Measurements from ENCODE around the gene CPA5. TPM values are rescaled to one million over a fixed set of nuclear protein-coding genes. Genes with fewer than 3 reads are reported as not detected.

CPA5 gene
- total RNA-seq, 2 donors from 2014 or later, result not detected

GRCh38 chr7:130381468-130382312 lies 37.1 kb downstream of the CPA5 start:
- H3K36me3 ChIP-seq, result no peaks in the 10 kb centered on the region
- H3K4me3 ChIP-seq, result no peak overlapping the region
- H3K27ac ChIP-seq, result no peak overlapping the region
- no peaks in the 10 kb centered on the region for H3K9me3 ChIP-seq
- DNase-seq (ENCODE audit: low spot score) (no peak), ATAC-seq (ENCODE audit: insufficient number of reproducible peaks, low FRiP score, low read depth) (no peak)
- no peaks in the 10 kb centered on the region for H3K27me3 ChIP-seq (replicated peaks; ENCODE audit: insufficient read depth)
- H3K4me1 ChIP-seq (ENCODE audit: control insufficient read depth in 1 of 2, low read depth in 2 of 2), result peaks cover 8 to 16% of the 10 kb centered on the region in 2 donors
- TF ChIP-seq CTCF (IDR thresholded peaks at IDR 0.05), result no peak

GRCh38 chr7:130383187-130383980 lies 38.8 kb downstream of the CPA5 start:
- ATAC-seq (ENCODE audit: insufficient number of reproducible peaks, low FRiP score, low read depth) (no peak), DNase-seq (ENCODE audit: low spot score) (no peak)
- Histone ChIP-seq H3K27me3 (replicated peaks; ENCODE audit: insufficient read depth) (no peaks in the 10 kb centered on the region), H3K4me1 (ENCODE audit: control insufficient read depth in 1 of 2, low read depth in 2 of 2) (peaks cover 8 to 16% of the 10 kb centered on the region in 2 donors), H3K27ac (no peak overlapping the region), H3K36me3 (no peaks in the 10 kb centered on the region), H3K4me3 (no peak overlapping the region), H3K9me3 (no peaks in the 10 kb centered on the region)
- TF ChIP-seq CTCF (IDR thresholded peaks at IDR 0.05), result no peak

GRCh38 chr7:130384371-130384801 lies 39.8 kb downstream of the CPA5 start:
- H3K27me3 ChIP-seq (replicated peaks; ENCODE audit: insufficient read depth), result no peaks in the 10 kb centered on the region
- no peak for ATAC-seq (ENCODE audit: insufficient number of reproducible peaks, low FRiP score, low read depth)
- DNase-seq (ENCODE audit: low spot score), result no peak
- no peak overlapping the region for H3K27ac ChIP-seq
- peaks cover 8 to 16% of the 10 kb centered on the region in 2 donors for H3K4me1 ChIP-seq (ENCODE audit: control insufficient read depth in 1 of 2, low read depth in 2 of 2)
- TF ChIP-seq CTCF (IDR thresholded peaks at IDR 0.05), result no peak
- no peaks in the 10 kb centered on the region for H3K36me3 ChIP-seq
- H3K9me3 ChIP-seq, result no peaks in the 10 kb centered on the region
- no peak overlapping the region for H3K4me3 ChIP-seq

GRCh38 chr7:130384841-130385599 lies 40.4 kb downstream of the CPA5 start:
- Histone ChIP-seq H3K27ac (no peak overlapping the region), H3K36me3 (no peaks in the 10 kb centered on the region), H3K4me3 (no peak overlapping the region), H3K27me3 (replicated peaks; ENCODE audit: insufficient read depth) (no peaks in the 10 kb centered on the region), H3K9me3 (no peaks in the 10 kb centered on the region), H3K4me1 (ENCODE audit: control insufficient read depth in 1 of 2, low read depth in 2 of 2) (peaks cover 3 to 9% of the 10 kb centered on the region in 2 donors)
- ATAC-seq (ENCODE audit: insufficient number of reproducible peaks, low FRiP score, low read depth) (no peak), DNase-seq (ENCODE audit: low spot score) (no peak)
- no peak for TF ChIP-seq CTCF (IDR thresholded peaks at IDR 0.05)
